Stimulated activated naive CD8-positive, alpha-beta T cell treated with anti-CD3 and anti-CD28 coated beads, Interleukin-15, Interleukin-2, amounts not matched to agents 100 ng/mL and 50 ng/mL, for 24 hours (primary cell): ENCODE data around the gene PGP.
A peak's percentile ranks its signal among the peaks of the same experiment; 100 is the strongest.

Source experiments
- H3K27ac Mint-ChIP-seq: one replicate; pipeline ENCODE4 v1.8.0; 2021; ENCODE audit warnings: mild to moderate bottlenecking, mixed read lengths
- H3K27me3 Mint-ChIP-seq: one replicate; pipeline ENCODE4 v1.8.0; 2021; ENCODE audit warnings: mixed read lengths
- H3K36me3 Mint-ChIP-seq: one replicate; pipeline ENCODE4 v1.8.0; 2021; ENCODE audit warnings: low read depth, mixed read lengths
- H3K4me1 Mint-ChIP-seq: one replicate; pipeline ENCODE4 v1.8.0; 2021; ENCODE audit warnings: low read depth, mixed read lengths
- H3K4me3 Mint-ChIP-seq: one replicate; pipeline ENCODE4 v1.8.0; 2021; ENCODE audit warnings: mild to moderate bottlenecking, mixed read lengths
- H3K9me3 Mint-ChIP-seq: one replicate; pipeline ENCODE4 v1.8.0; 2021; ENCODE audit warnings: mixed read lengths

PGP gene

DNA sequence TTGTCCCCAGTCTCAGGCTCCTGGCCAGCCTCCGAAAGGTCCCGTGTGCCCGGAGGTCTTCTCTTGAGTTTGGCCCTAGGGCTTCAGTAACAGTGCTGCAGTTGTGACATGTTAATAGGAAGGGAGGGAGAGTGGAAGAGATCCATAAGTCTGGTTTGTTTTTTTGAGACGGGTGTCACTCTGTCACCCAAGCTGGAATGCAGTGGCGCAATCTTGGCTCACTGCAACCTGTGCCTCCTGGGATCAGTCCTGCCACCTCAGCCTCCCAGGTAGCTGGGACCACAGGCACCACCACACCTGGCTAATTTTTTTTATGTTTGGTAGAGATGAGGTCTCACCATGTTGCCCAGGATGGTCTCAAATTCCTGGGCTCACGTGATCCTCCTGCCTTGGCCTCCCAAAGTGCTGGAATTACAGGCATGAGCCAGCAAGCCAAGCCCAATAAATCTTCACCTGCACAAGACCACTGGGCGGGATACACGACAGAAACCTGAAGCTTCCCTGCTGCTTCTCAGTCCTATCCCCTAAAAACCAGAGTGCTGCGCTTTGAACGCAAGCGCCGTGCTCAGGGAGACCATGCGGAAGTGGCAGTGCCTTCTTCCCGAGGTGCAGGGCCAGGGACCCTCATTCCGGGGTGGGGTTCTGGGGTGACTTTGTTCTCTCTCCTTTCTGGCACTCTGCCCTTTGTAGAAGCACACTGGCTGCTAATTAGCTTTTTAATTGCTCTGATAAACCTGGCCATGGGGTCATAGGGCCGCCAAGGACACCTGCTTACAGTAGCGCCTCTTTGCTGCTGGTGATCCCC is 48.2 kb downstream of the PGP start:
- Mint-ChIP-seq H3K27me3 (no peaks in the 10 kb centered on the region), H3K4me3 (no peak overlapping the region), H3K9me3 (no peaks in the 10 kb centered on the region), H3K4me1 (peaks cover 3% of the 10 kb centered on the region), H3K27ac (no peak overlapping the region), H3K36me3 (peaks cover 6% of the 10 kb centered on the region)

DNA sequence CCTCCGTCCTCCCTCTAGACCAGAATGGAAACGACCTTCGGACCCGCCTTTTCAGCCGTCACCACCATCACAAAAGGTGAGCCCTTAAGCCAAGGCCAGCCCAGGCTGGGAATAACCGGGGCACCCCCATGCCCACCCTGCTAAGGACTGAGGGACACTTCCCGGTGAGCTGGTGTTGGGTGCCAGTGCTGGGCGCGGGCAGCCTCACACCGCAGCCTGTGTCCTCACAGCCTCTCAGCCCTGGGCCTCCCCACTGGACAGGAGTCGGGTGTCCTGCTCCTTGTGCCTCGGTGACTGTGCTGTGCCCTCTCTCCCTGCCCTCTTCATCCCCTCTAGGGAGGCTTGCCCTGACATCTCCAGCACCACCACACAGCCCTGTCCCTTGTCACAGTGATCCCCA is 48.8 kb downstream of the PGP start:
- H3K27ac Mint-ChIP-seq = no peak overlapping the region
- H3K9me3 Mint-ChIP-seq = no peaks in the 10 kb centered on the region
- no peaks in the 10 kb centered on the region for H3K27me3 Mint-ChIP-seq

DNA sequence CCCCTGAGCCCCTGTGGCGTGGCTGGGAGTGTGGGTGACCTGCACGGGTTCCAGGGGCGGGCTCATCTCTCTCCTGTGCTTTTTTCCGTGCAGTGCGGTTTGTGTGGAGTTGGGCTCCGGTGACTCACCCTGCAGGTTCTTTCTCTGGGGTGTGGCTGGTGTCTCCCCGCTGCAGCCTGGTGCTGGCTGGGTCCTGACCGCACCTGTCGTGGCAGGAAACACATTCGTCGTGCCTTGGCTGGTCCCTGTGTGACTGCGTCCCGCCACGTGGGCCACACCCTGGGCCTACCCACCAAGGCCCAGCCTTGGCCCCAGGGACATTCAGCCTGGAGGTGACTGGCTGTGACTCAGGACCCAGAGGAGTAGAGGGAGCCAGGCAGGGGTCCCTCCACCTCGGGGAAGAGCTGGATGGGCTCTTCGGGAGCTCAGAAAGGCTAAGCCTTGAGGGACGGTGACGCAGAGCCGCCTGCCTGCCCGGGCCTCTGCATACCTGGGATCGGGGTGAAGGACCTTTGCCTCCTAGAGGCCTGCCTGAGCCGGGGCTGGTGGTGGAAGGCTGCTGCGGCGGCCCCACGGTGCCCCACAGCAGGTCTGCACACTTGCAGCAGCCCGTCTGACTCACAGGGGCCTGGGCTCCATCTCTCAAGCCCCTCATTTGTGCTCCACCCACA is 51.3 kb downstream of the PGP start:
- Mint-ChIP-seq H3K36me3 (peaks cover 6% of the 10 kb centered on the region), H3K4me3 (no peak overlapping the region), H3K9me3 (no peaks in the 10 kb centered on the region)

More for the DNA sequence above, 48.8 kb downstream of the PGP start:
- no peak overlapping the region for H3K4me3 Mint-ChIP-seq
- H3K4me1 Mint-ChIP-seq = peaks cover 3% of the 10 kb centered on the region
- peaks cover 6% of the 10 kb centered on the region for H3K36me3 Mint-ChIP-seq

DNA sequence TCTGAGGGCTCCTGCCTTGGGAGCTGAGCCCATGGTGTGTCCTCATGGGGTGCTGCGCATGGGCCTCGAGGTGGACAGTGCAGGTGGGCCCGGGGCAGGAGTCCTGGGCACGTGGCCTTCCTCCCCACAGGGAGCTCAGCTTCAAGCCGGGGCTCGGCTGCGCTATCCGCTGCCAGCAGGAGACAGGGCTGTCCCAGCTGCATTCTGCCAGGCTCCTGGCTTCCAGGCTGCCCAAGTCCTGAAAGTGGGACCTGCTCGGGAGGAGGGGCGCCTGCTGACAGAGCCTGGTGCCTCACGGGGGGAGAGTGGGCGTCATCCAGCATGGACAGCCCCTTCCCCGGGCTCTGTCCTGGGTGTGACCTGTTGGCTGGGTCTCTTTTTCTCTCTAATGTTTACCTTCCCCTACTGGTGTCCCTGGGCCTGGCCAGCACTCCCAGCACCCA is 51.9 kb downstream of the PGP start:
- Mint-ChIP-seq H3K27me3 (no peaks in the 10 kb centered on the region), H3K9me3 (no peaks in the 10 kb centered on the region), H3K4me1 (peaks cover 16% of the 10 kb centered on the region), H3K36me3 (peaks cover 6% of the 10 kb centered on the region), H3K27ac (no peak overlapping the region), H3K4me3 (no peak overlapping the region)

More for the DNA sequence above, 51.3 kb downstream of the PGP start:
- peak overlapping the region; percentile 82 for H3K27ac Mint-ChIP-seq
- peaks cover 11% of the 10 kb centered on the region for H3K4me1 Mint-ChIP-seq
- no peaks in the 10 kb centered on the region for H3K27me3 Mint-ChIP-seq

DNA sequence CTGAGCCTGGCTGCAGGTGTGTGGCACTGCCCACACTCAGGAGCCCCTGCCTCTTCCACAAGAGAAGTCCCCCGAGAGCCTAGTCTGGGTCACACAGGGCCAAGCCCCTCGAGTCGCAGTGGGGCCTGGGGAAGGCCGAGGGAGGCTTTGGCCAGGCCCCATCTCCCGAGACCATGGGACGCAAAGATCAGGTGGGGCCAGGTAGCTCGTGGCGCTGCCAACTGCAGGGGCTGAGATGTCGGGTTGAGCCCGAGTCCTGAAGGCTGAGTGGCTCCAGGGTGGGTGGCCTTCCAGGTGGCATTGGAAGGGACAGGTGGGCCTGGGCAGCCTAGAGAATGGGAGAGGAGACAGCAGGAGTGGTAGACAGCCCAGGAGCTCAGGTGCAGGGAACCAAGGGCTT is 52.7 kb downstream of the PGP start:
- H3K27ac Mint-ChIP-seq = no peak overlapping the region
- no peak overlapping the region for H3K4me3 Mint-ChIP-seq
- H3K27me3 Mint-ChIP-seq = no peaks in the 10 kb centered on the region
- no peaks in the 10 kb centered on the region for H3K9me3 Mint-ChIP-seq
- H3K36me3 Mint-ChIP-seq = peaks cover 6% of the 10 kb centered on the region
- H3K4me1 Mint-ChIP-seq = peaks cover 23% of the 10 kb centered on the region
